ENCODE measurements around the gene LILRB3. TPM values are rescaled to one million over a fixed set of nuclear protein-coding genes. Genes with fewer than 3 reads are reported as not detected.

Gene LILRB3
- total and polyA plus RNA-seq, 2 experiments from 2014 or later, result not detected

DNA sequence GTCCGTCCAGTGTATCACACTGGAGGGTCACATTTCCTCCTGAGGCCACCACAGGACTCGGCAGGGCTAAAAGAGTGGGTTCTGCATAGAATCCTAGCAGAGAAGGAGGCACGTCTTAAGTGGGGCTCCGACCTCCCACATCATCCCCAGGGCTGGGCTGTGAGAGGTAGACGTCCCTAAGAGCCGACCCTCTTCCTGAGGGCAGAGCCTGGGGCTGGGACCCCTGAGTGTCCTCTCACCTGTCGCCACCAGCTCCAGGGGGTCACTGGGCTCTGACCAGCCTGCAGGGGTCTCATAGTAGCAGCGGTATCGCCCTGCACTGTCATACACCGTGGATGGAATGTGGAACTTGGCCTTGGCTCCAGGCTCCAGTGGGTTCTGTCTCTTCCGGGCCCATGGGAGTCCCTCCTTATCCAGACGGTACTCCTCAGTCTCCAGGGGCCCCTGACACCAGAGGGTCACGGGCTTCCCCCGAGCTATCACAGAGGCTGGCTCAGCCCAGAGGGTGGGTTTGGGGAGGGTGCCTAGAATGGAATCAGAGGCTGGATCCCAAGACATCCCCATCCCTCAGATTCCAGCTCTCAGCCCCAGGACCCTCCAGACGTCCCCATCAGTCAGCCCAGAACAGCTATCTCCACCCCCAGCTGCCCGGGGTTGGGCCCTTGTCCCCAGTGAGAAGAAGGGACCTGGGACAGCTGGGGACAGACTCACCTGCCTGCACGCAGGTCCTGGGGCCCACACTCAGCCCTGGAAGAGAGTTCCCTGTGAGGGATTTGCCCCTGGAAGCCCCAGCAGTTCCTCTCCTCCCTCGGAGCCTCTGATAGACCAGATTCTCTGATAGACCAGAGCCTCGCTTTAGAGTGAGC, 33.7 kb upstream of the LILRB3 start:
- Histone ChIP-seq H3F3A (replicated peaks; ENCODE audit: low read depth) (no peaks in the 10 kb centered on the region), H3K9me2 (ENCODE audit: insufficient read depth) (no peaks in the 10 kb centered on the region), H3K79me2 (replicated peaks; ENCODE audit: insufficient read depth) (no peaks in the 10 kb centered on the region), H3K36me3 (ENCODE audit: insufficient read depth) (no peaks in the 10 kb centered on the region), H3K4me1 (ENCODE audit: insufficient read depth) (no peaks in the 10 kb centered on the region), H3K27me3 (ENCODE audit: insufficient read depth) (no peaks in the 10 kb centered on the region), H3K4me2 (no peak overlapping the region), H2AFZ (no peak overlapping the region), H3K4me3 (no peak overlapping the region), H4K20me1 (replicated peaks; ENCODE audit: insufficient read depth) (no peaks in the 10 kb centered on the region), H3K27ac (ENCODE audit: low read depth) (no peak overlapping the region)
- no peak for DNase-seq (ENCODE audit: low spot score)
- peaks cover 5% of the 10 kb centered on the region for H3K27me3 Mint-ChIP-seq (ENCODE audit: insufficient read depth, low read depth, poor library complexity)
- TF ChIP-seq EZH2 (IDR thresholded peaks at IDR 0.05; ENCODE audit: low read depth, unreplicated experiment) (no peak), POLR2AphosphoS5 (IDR thresholded peaks at IDR 0.05; ENCODE audit: low read depth) (no peak), ETS1 (IDR thresholded peaks at IDR 0.05) (no peak), NANOG (IDR thresholded peaks at IDR 0.05; ENCODE audit: borderline replicate concordance) (no peak), REST (IDR thresholded peaks at IDR 0.05; ENCODE audit: unreplicated experiment) (no peak), ZNF331 (CRISPR knock-in tag; IDR thresholded peaks at IDR 0.05; ENCODE audit: low read depth) (no peak), STAT1 (IDR thresholded peaks at IDR 0.05; ENCODE audit: unreplicated experiment) (no peak), JUNB (IDR thresholded peaks at IDR 0.05; ENCODE audit: unreplicated experiment) (no peak), EZH2phosphoT487 (IDR thresholded peaks at IDR 0.05; ENCODE audit: unreplicated experiment) (no peak), ZNF114 (CRISPR knock-in tag; IDR thresholded peaks at IDR 0.05) (no peak), CREB1 (CRISPR knock-in tag; IDR thresholded peaks at IDR 0.05; ENCODE audit: low read depth) (no peak)
- TF ChIP-seq, protein P1, sequence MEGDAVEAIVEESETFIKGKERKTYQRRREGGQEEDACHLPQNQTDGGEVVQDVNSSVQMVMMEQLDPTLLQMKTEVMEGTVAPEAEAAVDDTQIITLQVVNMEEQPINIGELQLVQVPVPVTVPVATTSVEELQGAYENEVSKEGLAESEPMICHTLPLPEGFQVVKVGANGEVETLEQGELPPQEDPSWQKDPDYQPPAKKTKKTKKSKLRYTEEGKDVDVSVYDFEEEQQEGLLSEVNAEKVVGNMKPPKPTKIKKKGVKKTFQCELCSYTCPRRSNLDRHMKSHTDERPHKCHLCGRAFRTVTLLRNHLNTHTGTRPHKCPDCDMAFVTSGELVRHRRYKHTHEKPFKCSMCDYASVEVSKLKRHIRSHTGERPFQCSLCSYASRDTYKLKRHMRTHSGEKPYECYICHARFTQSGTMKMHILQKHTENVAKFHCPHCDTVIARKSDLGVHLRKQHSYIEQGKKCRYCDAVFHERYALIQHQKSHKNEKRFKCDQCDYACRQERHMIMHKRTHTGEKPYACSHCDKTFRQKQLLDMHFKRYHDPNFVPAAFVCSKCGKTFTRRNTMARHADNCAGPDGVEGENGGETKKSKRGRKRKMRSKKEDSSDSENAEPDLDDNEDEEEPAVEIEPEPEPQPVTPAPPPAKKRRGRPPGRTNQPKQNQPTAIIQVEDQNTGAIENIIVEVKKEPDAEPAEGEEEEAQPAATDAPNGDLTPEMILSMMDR (conservative IDR thresholded peaks at IDR 0.05; ENCODE audit: low read depth in 2 of 2), result no peak
- TF ChIP-seq, protein P2, sequence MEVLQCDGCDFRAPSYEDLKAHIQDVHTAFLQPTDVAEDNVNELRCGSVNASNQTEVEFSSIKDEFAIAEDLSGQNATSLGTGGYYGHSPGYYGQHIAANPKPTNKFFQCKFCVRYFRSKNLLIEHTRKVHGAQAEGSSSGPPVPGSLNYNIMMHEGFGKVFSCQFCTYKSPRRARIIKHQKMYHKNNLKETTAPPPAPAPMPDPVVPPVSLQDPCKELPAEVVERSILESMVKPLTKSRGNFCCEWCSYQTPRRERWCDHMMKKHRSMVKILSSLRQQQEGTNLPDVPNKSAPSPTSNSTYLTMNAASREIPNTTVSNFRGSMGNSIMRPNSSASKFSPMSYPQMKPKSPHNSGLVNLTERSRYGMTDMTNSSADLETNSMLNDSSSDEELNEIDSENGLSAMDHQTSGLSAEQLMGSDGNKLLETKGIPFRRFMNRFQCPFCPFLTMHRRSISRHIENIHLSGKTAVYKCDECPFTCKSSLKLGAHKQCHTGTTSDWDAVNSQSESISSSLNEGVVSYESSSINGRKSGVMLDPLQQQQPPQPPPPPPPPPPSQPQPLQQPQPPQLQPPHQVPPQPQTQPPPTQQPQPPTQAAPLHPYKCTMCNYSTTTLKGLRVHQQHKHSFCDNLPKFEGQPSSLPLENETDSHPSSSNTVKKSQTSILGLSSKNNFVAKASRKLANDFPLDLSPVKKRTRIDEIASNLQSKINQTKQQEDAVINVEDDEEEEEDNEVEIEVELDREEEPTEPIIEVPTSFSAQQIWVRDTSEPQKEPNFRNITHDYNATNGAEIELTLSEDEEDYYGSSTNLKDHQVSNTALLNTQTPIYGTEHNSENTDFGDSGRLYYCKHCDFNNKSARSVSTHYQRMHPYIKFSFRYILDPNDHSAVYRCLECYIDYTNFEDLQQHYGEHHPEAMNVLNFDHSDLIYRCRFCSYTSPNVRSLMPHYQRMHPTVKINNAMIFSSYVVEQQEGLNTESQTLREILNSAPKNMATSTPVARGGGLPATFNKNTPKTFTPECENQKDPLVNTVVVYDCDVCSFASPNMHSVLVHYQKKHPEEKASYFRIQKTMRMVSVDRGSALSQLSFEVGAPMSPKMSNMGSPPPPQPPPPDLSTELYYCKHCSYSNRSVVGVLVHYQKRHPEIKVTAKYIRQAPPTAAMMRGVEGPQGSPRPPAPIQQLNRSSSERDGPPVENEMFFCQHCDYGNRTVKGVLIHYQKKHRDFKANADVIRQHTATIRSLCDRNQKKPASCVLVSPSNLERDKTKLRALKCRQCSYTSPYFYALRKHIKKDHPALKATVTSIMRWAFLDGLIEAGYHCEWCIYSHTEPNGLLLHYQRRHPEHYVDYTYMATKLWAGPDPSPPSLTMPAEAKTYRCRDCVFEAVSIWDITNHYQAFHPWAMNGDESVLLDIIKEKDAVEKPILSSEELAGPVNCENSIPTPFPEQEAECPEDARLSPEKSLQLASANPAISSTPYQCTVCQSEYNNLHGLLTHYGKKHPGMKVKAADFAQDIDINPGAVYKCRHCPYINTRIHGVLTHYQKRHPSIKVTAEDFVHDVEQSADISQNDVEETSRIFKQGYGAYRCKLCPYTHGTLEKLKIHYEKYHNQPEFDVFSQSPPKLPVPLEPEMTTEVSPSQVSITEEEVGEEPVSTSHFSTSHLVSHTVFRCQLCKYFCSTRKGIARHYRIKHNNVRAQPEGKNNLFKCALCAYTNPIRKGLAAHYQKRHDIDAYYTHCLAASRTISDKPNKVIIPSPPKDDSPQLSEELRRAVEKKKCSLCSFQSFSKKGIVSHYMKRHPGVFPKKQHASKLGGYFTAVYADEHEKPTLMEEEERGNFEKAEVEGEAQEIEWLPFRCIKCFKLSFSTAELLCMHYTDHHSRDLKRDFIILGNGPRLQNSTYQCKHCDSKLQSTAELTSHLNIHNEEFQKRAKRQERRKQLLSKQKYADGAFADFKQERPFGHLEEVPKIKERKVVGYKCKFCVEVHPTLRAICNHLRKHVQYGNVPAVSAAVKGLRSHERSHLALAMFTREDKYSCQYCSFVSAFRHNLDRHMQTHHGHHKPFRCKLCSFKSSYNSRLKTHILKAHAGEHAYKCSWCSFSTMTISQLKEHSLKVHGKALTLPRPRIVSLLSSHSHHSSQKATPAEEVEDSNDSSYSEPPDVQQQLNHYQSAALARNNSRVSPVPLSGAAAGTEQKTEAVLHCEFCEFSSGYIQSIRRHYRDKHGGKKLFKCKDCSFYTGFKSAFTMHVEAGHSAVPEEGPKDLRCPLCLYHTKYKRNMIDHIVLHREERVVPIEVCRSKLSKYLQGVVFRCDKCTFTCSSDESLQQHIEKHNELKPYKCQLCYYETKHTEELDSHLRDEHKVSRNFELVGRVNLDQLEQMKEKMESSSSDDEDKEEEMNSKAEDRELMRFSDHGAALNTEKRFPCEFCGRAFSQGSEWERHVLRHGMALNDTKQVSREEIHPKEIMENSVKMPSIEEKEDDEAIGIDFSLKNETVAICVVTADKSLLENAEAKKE (CRISPR knock-in tag; IDR thresholded peaks at IDR 0.05), result no peak
- no peaks in the 10 kb centered on the region for H3K36me3 Mint-ChIP-seq (ENCODE audit: low read depth)
- H3K27ac Mint-ChIP-seq, result no peak overlapping the region
- no peaks in the 10 kb centered on the region for H3K9me3 Mint-ChIP-seq
- ATAC-seq, result no peak
- no peak overlapping the region for H3K4me3 Mint-ChIP-seq
- H3K4me1 Mint-ChIP-seq, result peaks cover 4% of the 10 kb centered on the region; the same call in 1 of the 3 replicates

Measured in GM23338 (cell line).